Natural killer cell (primary cell): Measurements from ENCODE around the gene AJM1. TPM values are rescaled to one million over a fixed set of nuclear protein-coding genes. Genes with fewer than 3 reads are reported as not detected.
"Not testable (repeated sequence)": the region's sequence is repeated elsewhere in the genome, so short reads cannot be mapped to it uniquely, and the experiment has no call there.

Experiments used
- ATAC-seq, 3 donors: fragments of 150-1000 bp in 2 of 3; fragments of 200-7000 bp in 1 of 3; cut with Tn5 transposase; 1 replicate in 1 of 3; 2 replicates in 2 of 3; pipeline ENCODE4 v1.10.0; 2021; ENCODE audit warnings: mild to moderate bottlenecking in 2 of 3, moderate library complexity in 2 of 3
- DNase-seq, 2 donors: peaks; one replicate each; pipeline versions ENCODE4 v3.0.0 to v3.0.0-alpha.2; 2013 to 2021; ENCODE audit warnings: mixed read lengths in 1 of 2
- H3K27ac ChIP-seq: one replicate; pipeline ENCODE4 v1.5.1; 2013; ENCODE audit warnings: mild to moderate bottlenecking, low read length
- H3K27me3 ChIP-seq: one replicate; pipeline ENCODE4 v1.6.1; 2013; ENCODE audit warnings: low read length; ENCODE audit not compliant: control insufficient read depth, insufficient read depth
- H3K36me3 ChIP-seq: one replicate; pipeline ENCODE4 v1.6.1; 2013; ENCODE audit warnings: low read length; ENCODE audit not compliant: control insufficient read depth, insufficient read depth
- H3K4me1 ChIP-seq: one replicate; pipeline ENCODE4 v1.6.1; 2013; ENCODE audit warnings: low read length; ENCODE audit not compliant: control insufficient read depth, insufficient read depth
- H3K4me3 ChIP-seq: one replicate; pipeline ENCODE4 v1.5.1; 2013; ENCODE audit warnings: low read length
- H3K9me3 ChIP-seq: one replicate; pipeline ENCODE4 v1.6.1; 2013; ENCODE audit warnings: low read length; ENCODE audit not compliant: control insufficient read depth, insufficient read depth
- H3K27ac Mint-ChIP-seq, 2 donors: one replicate each; pipeline ENCODE4 v1.8.0; 2022; ENCODE audit warnings: mild to moderate bottlenecking in 2 of 2, mixed read lengths in 2 of 2, moderate library complexity in 1 of 2
- H3K27me3 Mint-ChIP-seq, 2 donors: one replicate each; pipeline ENCODE4 v1.8.0; 2022; ENCODE audit warnings: low read depth in 2 of 2, mixed read lengths in 2 of 2
- H3K36me3 Mint-ChIP-seq: one replicate; pipeline ENCODE4 v1.8.0; 2022; ENCODE audit warnings: mixed read lengths
- H3K4me1 Mint-ChIP-seq, 2 donors: one replicate each; pipeline ENCODE4 v1.8.0; 2022; ENCODE audit warnings: mixed read lengths in 2 of 2
- H3K4me3 Mint-ChIP-seq: one replicate; pipeline ENCODE4 v1.8.0; 2022; ENCODE audit warnings: mild to moderate bottlenecking, moderate library complexity, mixed read lengths
- H3K9me3 Mint-ChIP-seq, 2 donors: one replicate each; pipeline ENCODE4 v1.8.0; 2022; ENCODE audit warnings: mixed read lengths in 2 of 2
- CTCF ChIP-seq: fragments of 200-600 bp; IDR thresholded peaks from one replicate; pipeline ENCODE4 v1.8.0; 2022; ENCODE audit warnings: antibody characterized with exemption
- WGBS: methylation state at CpG from one replicate; pipeline ENCODE4 v1.1.7; 2013; ENCODE audit warnings: missing lambda C conversion rate; ENCODE audit not compliant: insufficient coverage; 5-methylcytosine and 5-hydroxymethylcytosine counted together
- intact Hi-C: fragments of 100-400 bp; cut with micrococcal nuclease; formaldehyde crosslinking; loops from one replicate; pipeline ENCODE4 v1.14.2; 2022
- total RNA-seq, 4 donors: library from RNA; stranded (reverse); fragments of 120-200 nt in 1 of 4; gene quantifications; one replicate each; pipeline versions ENCODE4 v1.2.3 to v1.2.4, GENCODE V29; 2013 to 2022

Gene AJM1
- total RNA-seq, 3 donors from 2014 or later (not counting 1 experiment from before 2014, with no cell fraction given) = 26.6 to 35.6 (median 31.5) TPM

- H3K36me3 ChIP-seq = peaks cover 14% of the 10 kb centered on the region
- peaks cover 32% of the 10 kb centered on the region for H3K4me1 ChIP-seq
- WGBS = 89% methylated on average over 27 of the region's 28 CpGs
- H3K4me3 Mint-ChIP-seq = no peak overlapping the region
- peaks cover 11 to 20% of the 10 kb centered on the region in 2 donors for H3K4me1 Mint-ChIP-seq
- no peak overlapping the region for H3K4me3 ChIP-seq
- H3K27ac Mint-ChIP-seq = no peak overlapping the region
- H3K36me3 Mint-ChIP-seq = no peaks in the 10 kb centered on the region
- DNase-seq (no peak), ATAC-seq (no peak)
- no peaks in the 10 kb centered on the region for H3K9me3 Mint-ChIP-seq
- H3K9me3 ChIP-seq = no peaks in the 10 kb centered on the region
- no peak overlapping the region for H3K27ac ChIP-seq
- peaks cover 3% of the 10 kb centered on the region for H3K27me3 ChIP-seq
- TF ChIP-seq CTCF = no peak
- intact Hi-C loops = loop anchor here (5.0 to 10.0 kb wide), 3 partner anchors 34 to 306 kb away; partner anchors contain the start of gene RABL6
- H3K27me3 Mint-ChIP-seq = no peaks in the 10 kb centered on the region
Measured at GRCh38 chr9:136840877-136841645, 1.2 kb upstream of the AJM1 start.

GRCh38 chr9:136841646-136842379 is 465 bp upstream of the AJM1 start:
- H3K27ac ChIP-seq, H3K36me3 Mint-ChIP-seq, H3K9me3 Mint-ChIP-seq, ATAC-seq, H3K27me3 Mint-ChIP-seq, DNase-seq, H3K9me3 ChIP-seq, H3K27me3 ChIP-seq: not testable (repeated sequence)
- intact Hi-C loops = loop anchor here (2.0 to 10.0 kb wide), 5 partner anchors 35 to 307 kb away; partner anchors contain the start of gene RABL6
- H3K27ac Mint-ChIP-seq = peak overlapping the region; percentile 84 to 93
- H3K4me1 ChIP-seq = peaks cover 36% of the 10 kb centered on the region
- peaks cover 14% of the 10 kb centered on the region for H3K36me3 ChIP-seq
- H3K4me1 Mint-ChIP-seq = peaks cover 11 to 24% of the 10 kb centered on the region in 2 donors
- WGBS = 65% methylated on average over 16 of the region's 16 CpGs
- peak overlapping the region; percentile 82 for H3K4me3 ChIP-seq
- peak overlapping the region; percentile 95 for H3K4me3 Mint-ChIP-seq

GRCh38 chr9:136843159-136843800 is 1.0 kb downstream of the AJM1 start:
- not testable (repeated sequence) for H3K27me3 ChIP-seq, H3K9me3 ChIP-seq, DNase-seq, H3K9me3 Mint-ChIP-seq, H3K36me3 Mint-ChIP-seq, H3K27me3 Mint-ChIP-seq
- peak overlapping the region; percentile 77 to 82 for H3K27ac Mint-ChIP-seq
- ATAC-seq = peak in 2 of 3 donors; percentile 5 to 27
- peak overlapping the region; percentile 43 for H3K4me3 ChIP-seq
- H3K4me1 ChIP-seq = peaks cover 50% of the 10 kb centered on the region
- 12% methylated on average over 20 of the region's 21 CpGs for WGBS
- intact Hi-C loops = loop anchor here (2.0 to 10.0 kb wide), 5 partner anchors 36 to 308 kb away; partner anchors contain the start of gene RABL6
- peak overlapping the region; percentile 79 for H3K4me3 Mint-ChIP-seq
- H3K27ac ChIP-seq = peak overlapping the region; percentile 62
- H3K4me1 Mint-ChIP-seq = peaks cover 19 to 37% of the 10 kb centered on the region in 2 donors
- peaks cover 14% of the 10 kb centered on the region for H3K36me3 ChIP-seq

GRCh38 chr9:136843801-136844740 is 1.8 kb downstream of the AJM1 start:
- peak in 2 of 3 donors; percentile 17 to 21 for ATAC-seq
- DNase-seq = peak; percentile 65 to 73
- TF ChIP-seq CTCF = peak; percentile 72
- intact Hi-C loops = loop anchor here (2.0 to 10.0 kb wide), 5 partner anchors 37 to 309 kb away; partner anchors contain the start of gene RABL6
- H3K9me3 Mint-ChIP-seq, H3K9me3 ChIP-seq, H3K27me3 ChIP-seq, H3K36me3 Mint-ChIP-seq, H3K27me3 Mint-ChIP-seq: not testable (repeated sequence)
- H3K36me3 ChIP-seq = peaks cover 13% of the 10 kb centered on the region
- peaks cover 54% of the 10 kb centered on the region for H3K4me1 ChIP-seq
- peak overlapping the region; percentile 77 to 82 for H3K27ac Mint-ChIP-seq
- peak overlapping the region; percentile 43 for H3K4me3 ChIP-seq
- peak overlapping the region; percentile 79 for H3K4me3 Mint-ChIP-seq
- 15% methylated on average over 99 of the region's 99 CpGs for WGBS
- peaks cover 19 to 42% of the 10 kb centered on the region in 2 donors for H3K4me1 Mint-ChIP-seq
- H3K27ac ChIP-seq = peak overlapping the region; percentile 62
